NCI-H510A treated with DMSO at 0.1 percent for 48 hours (cell line): Measurements from ENCODE around the gene EFCAB11.
"Not testable (repeated sequence)": the region's sequence is repeated elsewhere in the genome, so short reads cannot be mapped to it uniquely, and the experiment has no call there.

Experiments used
- DNase-seq: peaks from one replicate; lab custom pipeline; 2025; lab: John Stamatoyannopoulos, UW

Gene EFCAB11

DNA sequence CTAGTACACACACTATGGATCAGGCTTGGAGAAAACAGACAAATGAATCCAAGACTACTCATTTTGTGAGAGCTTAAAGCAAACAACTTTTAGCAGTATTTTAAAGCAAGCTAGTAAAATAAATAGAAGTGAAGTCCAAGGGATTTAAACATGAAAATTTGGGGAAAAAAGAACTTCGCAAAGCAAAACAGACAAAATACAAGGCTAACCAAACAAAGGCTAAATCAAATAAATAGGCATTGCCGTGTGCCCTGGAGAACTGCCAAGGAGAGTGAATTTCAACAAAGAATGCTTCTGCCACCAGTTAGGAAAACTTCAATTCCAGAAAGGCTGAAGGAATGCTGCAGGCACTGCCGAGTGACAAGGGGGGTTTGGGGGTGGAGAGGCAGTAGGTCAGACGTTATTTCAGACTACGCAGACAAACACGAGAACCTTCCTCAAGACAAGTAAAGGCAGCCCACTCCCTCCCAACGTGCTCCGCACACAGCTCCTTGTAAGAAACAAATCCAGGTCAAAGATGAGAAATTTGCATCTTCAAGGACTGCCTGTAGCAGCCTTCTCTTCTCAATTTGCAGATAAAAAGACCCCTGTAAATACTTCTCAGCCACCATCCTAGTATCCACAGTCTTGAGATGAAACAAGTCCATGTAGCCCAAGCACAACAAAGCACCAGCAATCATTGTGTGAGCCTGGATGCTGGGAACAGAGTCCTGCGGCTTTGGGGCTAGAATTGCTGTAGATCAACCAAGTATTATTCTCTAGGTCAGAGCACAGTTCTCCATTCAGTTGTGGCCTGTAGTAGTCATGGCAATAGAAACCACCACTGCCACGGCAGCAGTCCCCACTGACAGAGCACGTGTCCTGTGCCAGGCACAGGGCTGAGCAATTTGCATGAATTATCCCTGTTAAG lies 43.3 kb downstream of the EFCAB11 start:
- DNase-seq, result no peak

DNA sequence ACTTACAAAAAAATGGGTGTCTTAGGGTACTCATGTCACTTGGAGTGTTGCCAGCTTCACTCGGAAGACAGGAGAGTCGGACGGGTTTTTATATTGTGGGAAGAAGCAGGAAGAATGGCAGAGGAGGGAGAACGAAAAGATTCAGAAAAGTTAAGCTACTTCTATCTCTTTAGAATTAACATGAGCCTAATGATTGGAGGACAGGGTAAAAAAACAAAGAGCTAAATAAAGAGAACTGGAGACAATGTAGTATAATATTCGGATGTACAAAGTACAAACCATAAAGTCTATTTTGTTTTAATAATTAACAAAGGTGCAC lies 43.9 kb downstream of the EFCAB11 start:
- no peak for DNase-seq

DNA sequence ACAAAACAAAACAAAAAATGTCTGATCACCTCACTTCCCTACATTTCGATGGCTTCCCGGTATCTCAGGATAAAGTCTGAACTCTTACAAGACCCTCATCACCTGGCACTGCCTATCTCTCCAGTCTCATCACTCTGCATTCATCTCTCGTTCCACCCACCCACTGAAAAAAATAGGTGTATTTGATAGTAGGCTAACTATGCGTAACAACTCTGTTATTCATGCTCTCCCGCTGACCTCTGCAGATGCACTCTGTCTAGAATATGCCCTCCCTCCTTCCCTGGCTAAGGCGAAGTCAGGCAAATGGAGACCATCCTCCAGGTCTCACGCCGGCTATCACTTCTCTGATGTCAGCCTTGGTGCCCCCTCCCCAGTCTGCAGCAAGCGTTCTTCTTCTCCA lies 44.9 kb downstream of the EFCAB11 start:
- DNase-seq, result no peak

DNA sequence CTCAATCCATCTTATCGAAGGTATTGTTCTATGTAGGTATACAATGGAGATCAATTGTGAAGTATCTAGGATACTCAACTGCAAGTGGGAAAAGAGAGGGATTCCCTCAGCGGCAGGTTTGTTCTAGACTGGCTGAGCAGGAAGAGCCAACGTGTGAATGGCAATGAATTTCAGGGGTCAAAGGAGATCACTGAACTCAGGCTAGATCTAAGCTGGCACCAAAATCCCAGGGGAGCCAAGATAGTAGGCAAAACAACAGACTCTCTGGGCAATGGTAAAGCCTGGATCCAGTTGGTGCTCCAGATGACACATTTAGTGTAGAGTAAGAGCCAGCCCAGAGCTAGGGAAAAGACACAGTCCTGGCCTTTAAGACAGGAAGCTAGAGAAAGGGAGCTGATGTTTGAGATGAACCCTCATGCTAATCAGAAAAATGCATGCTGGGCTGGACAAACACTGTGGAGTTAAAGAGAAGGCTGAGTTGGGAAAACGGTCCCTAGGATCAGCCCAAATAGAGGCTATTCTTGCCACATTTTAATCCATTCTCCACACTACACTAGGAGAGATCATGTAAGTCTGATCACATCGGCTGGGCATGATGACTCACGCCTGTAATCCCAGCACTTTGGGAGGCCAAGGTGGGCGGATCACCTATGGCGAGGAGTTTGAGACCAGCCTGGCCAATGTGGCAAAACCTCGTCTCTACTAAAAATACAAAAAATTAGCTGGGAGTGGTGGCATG lies 45.6 kb downstream of the EFCAB11 start:
- DNase-seq, result no peak

DNA sequence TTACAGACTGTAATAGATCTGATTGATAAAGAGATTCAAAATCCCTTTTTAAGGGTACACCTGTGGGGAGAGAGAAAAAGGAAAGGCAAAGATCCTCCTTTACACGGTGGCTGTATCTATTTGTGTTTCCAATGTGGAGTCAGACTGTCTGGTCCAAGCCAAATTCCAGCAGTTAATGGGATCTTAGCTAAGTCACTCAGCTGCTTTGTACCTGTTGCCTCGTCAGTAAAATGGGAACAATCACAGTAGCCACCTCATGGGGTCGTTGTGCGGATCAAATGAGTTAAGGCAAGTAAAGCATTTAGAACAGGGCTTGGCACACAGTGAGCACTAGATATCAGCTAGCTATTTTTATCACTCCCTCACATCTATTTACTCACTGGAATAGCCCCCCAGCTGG lies 46.9 kb downstream of the EFCAB11 start:
- DNase-seq, result no peak

DNA sequence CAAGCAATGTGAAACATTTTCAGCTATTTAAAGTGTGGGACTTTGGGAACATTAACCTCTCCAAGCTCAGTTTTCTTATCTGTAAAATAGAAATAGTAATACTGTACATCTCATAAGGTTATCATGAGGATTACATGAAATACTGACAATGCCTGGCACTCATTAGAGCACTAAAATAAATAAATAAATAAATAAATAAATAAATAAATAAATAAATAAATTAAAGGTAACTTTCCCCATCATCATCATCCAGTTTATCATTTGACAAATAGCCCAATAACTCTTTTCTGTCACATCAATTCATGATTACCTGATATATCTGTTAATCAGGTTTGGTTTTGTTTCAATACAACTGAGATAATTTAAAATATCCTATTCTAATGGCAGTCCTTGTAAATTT lies 48.5 kb downstream of the EFCAB11 start:
- DNase-seq, result no peak

DNA sequence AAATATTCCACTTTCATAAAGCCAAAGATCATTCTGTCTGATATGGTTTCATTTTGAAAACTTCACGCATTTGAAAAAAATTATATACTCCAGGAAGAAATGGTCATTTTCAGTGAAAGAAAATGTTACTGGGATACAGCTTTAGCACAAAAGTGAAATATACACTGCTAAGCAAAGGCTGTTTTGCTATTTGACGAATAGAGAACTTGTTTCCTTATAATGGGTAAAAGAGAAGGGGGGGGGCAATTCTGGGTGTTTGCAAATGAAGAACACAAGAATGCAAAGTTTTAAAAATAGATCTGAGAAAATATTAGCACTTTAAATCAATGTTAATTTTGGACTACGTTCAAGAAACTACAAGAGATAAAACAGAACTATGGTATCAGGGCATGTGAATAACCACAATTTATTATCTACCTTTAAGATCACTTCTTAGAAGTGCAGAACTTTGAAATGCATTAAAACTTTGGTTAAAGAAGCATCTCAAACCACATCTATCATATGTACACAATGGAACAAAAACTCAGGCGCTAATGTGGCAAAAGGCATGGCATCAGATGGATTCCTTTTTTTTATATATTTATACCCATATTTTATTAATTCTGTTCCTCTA lies 51.1 kb downstream of the EFCAB11 start:
- DNase-seq, result no peak

DNA sequence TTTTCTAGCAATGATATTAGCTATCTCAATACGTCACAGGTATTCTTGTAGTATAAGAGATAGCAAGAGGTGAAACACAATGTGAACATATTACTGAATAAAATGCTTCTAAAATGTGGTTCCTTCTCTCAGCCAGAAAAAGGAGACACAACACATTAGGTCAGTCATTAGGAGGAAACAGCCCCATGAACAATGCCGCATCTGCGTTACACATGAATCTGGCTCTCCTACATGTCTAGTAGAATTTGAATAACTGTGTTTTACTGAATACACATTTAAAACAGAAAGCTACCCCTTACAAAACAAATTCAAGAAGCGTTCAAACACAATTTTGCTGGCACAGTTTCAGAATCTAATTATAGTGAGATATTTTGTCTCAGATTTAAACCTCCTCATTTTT lies 51.6 kb downstream of the EFCAB11 start:
- DNase-seq, result no peak

DNA sequence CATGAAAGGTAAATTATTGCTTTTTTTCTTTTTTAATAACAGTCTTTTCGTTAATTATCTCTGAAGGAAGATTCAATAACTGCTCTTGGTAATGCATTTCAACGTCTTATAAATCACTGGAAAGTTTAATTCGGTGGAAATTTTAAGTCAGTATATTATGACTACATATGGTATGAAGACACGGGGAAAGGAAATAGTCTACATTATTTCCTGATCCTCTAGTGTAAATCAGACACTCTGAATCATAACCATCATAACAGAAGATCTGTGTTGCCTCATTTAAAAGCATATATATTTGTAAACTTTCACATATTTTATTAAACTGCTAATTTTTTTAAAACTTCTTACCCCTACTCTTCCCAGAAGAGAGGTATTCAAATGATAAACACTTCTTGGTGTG lies 53.7 kb downstream of the EFCAB11 start:
- no peak for DNase-seq

DNA sequence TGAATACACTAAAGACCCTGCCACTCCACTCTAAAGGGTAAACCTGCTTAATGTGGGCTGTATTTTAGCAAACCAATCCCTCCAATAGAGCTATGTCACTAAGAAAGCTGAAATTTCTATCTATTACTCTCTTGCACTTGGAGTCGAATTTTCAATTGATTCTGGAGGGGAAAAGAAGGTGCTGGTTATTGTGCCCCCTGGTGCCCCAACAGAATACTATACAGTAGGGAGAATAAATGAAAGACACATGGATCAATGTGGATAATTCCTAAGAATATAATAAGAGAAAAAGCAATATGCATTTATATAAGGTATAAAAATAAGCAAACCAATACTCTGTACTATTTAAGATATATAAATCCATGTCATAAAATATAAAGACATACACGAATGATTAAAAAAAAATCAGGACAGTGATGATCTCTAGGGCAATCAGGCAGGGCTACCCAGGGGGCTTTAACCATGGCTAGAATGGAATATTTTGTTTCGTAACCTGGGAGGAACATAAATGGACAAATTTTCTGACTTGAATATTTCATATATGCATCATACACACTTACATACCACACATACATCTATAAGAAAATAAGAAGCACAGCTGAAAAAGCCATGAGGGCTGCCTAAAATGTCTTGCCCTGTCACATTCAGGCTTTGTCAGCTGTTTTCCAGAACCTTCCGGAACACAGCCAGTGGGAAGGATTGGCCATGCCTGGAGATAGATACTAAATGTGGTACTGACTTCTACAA lies 54.4 kb downstream of the EFCAB11 start:
- DNase-seq, result peak; percentile 26

DNA sequence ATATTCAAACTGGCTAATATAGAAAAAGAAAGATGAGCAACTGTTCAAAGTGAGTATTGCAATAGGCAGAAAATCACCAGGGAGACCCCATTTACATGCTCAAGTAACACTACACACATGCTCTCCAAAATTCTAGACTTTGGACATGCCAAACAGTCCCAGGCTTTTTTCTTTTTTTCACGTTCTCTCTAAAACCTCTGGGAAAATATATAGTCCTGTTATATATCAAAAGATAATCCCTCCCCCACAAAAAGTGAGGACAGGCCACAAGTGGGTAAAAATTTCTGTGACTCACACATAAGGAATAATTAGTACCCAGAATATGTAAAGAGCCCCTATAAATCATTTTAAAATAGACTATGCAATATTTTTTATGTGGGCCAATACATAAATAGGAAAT lies 55.2 kb downstream of the EFCAB11 start:
- DNase-seq, result no peak

DNA sequence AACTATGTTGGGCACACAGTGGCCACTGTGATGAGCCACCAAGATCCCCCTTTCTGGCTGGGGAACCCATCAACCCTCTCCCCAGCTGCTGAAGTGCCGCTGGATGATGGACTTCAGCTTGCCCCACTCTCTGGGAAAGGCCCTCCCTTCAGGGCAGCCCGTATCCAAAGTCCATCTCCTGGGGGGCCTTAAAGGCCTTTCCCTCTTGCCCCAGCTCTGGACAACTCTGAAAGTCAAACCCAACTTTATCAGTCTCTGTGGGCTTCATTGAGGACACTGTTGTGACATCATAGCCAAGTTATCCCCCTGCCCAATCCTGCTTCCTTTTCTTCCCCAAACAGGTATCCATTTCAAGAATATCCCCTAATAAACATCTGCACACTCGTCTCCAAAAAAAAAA lies 61.1 kb downstream of the EFCAB11 start:
- DNase-seq, result not testable (repeated sequence)

DNA sequence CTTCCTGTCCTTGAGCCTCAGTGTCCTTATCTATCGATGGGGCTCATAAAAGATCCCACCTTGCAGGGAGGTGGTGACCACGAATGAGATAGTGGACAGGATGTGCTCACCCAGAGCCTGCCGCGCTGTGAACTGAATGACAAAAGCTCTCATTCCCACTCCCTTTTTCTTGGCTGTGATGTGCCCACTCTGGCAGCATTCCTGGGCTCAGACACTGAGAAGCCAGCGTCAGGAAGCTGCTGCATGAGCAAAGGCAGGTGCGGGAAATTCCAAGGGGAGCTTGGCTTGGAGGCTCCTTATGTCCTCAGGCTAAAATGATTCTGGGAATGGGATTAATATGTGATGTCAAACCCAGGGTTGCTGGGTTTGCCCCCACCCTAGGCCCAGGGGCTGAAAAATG lies 61.6 kb downstream of the EFCAB11 start:
- no peak for DNase-seq

DNA sequence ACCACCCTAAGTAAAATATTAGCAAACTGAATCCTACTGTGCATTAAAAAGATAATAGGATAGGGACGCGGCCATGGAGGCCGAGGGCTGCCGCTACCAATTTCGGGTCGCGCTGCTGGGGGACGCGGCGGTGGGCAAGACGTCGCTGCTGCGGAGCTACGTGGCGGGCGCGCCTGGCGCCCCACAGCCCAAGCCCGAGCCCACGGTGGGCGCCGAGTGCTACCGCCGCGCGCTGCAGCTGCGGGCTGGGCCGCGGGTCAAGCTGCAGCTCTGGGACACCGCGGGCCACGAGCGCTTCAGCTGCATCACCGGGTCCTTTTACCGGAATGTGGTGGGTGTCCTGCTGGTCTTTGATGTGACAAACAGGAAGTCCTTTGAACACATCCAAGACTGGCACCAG lies 62.8 kb downstream of the EFCAB11 start:
- not testable (repeated sequence) for DNase-seq

DNA sequence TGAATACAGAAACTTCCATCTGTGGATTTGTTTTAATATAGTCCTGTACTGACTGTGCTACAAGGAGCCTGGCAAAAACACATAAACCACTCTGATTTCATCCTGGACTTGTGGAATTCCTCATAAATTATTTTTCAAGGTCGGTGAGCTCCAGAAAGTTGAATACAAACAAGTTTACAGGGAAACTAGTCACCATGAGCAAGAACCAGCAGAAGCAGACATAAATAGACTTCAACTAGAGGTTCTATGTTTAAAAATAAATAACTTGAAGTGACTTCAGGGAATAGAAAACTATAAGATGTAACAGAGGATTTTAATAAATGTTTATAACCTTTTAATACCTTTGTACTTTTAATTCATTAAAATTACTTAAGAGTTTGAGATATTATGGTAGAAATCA lies 63.5 kb downstream of the EFCAB11 start:
- DNase-seq, result no peak

DNA sequence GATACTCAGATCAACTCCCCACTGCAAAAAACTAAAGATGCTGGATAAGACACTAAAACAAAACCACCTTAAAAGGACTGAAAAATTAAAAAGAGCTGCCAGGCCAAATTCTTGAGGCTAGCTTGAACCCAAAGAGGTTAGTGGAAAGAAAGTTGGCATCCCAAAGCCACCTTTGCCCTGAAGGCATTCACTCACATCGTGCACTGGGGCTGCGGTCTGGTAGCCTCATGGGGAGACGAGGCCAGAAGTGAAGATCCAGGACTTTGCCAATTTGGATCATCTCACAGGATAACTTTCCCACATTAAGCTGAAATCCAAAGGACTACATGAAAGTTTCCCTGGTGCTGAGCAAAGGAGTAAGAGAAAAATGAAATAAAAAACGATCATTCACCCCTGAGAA lies 63.9 kb downstream of the EFCAB11 start:
- DNase-seq, result no peak

DNA sequence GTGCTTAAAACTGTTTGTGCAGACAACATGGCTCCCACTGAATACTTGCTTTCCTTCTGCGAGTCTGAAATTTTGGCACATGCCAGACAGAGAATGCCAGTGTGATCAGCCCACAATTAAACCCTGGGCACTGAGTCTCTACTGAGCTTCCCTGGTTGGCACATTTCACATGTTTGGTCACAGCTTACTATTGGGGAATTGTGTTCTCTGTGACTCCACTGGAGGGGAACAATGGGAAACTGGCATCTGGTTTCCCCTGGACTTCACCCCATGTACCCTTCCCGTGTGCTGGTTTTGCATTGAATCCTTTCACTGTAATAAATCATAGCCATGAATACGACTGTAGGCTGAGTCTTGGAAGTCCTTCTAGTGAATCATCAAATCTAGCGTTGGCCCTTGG lies 64.9 kb downstream of the EFCAB11 start:
- DNase-seq, result no peak

DNA sequence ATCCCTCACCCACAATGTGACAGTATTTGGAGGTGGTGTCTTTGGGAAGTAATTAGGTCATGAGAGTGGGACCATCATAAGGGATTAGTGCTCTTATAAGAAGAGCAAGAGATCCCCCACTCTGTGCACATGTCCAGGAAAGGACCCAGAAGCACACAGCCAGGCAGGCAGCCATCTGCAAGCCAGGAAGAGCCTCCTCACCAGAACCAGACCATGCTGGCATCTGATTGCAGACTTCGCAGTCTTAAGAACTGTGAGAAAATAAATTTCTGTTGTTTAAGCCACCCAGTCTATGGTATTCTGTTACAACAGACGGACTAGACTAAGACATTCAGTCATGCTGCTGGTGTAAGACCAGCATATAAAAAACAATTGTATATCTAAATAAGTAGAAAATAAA lies 69.8 kb downstream of the EFCAB11 start:
- DNase-seq, result no peak

DNA sequence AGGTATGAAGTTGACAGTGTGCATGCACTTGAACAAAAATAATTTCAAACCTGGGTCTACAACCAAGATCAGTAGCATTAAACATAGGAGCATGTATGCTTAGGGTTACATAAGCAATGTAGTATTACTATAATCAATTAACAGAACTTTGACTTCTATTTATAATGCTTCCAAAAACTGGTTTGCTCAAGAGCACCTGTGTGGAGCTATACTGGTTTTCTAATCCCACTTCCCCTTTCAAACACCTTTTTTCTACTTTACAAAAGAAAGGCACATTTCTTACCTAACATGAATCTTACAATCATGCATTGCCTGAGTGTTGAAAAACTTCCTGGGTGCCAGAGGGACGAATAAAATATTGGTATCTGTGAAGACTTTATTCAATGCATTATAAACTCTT lies 72.7 kb downstream of the EFCAB11 start:
- no peak for DNase-seq

DNA sequence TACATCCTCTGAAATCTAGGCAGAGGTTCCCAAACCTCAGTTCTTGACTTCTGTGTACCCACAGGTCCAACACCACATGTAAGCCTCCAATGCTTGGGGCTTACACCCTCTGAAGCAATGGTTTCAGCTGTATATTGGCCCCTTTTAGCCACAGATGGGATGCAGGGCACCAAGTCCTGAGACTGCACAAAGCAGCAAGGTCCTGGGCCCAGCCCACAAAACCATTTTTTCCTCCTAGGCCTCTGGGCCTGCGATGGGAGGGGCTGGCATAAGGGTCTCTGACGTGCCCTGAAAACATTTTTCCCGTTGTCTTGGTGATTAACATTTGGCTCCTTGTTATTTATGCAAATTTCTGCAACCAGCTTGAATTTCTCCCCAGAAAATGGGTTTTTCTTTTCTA lies 80.4 kb downstream of the EFCAB11 start:
- DNase-seq, result not testable (repeated sequence)

DNA sequence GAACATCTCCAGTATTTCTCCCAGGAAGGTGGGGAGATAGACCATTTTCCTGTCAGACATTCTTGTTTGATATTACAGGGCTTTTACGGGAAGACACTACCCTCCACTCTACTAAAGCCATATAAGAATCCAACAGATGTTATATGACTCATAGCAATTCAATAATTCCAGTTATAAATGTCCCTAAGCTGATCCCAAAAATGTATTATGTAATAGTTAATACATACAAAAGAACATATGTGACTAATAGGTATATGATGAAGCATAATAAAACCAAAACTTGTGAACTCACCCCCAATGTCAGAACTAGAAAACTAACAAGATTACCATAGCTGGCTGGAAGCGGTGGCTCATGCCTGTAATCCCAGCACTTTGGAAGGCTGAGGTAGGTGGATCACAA lies 84.2 kb downstream of the EFCAB11 start:
- no peak for DNase-seq

DNA sequence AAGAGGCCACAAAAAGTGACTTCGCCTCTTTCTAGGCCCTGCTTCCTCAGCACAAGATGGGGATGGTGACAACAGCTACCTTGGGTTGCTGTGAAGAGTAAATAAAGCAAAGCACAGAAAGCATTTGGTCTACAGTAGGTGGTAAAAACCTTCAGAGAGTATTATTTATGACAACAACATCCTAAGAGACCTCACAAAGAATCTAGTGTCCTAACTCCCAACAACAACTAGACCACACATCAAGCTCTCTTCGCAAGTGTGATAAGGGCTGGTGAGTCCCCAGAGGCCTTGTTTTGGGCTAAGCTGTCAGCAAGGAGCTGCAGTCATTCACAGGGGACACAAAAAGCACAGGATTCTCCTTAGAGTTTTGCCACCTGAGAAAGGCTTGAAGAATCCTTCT lies 84.9 kb downstream of the EFCAB11 start:
- DNase-seq, result no peak
